8988T (cell line): Measurements from ENCODE around the gene KLF7.

ENCODE experiments used
- DNase-seq: peaks from one replicate; pipeline ENCODE4 v3.0.0; 2011

The KLF7 gene

GRCh38 chr2:207166349-207167098, 776 bp upstream of the KLF7 start:
- DNase-seq: peak; percentile 37

- DNase-seq: peak; percentile 91
Measured at GRCh38 chr2:207166039-207166348, 246 bp upstream of the KLF7 start.

GRCh38 chr2:207164006-207164831, 1.5 kb downstream of the KLF7 start:
- DNase-seq: no peak

DNA sequence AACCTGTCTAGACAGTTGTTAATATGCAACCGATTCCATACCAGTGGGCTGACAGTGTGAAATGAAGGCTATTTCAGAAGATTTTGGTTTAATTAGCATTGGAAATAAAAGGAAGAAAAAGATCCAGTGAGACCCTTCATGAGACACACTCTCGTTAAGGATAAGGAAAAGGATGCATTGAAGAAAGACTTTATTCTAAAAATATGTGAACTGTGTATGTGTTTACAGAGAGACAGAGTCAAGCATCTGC, 2.1 kb downstream of the KLF7 start:
- DNase-seq: no peak

- no peak for DNase-seq
Measured at GRCh38 chr2:207163053-207163755, 2.5 kb downstream of the KLF7 start.

DNA sequence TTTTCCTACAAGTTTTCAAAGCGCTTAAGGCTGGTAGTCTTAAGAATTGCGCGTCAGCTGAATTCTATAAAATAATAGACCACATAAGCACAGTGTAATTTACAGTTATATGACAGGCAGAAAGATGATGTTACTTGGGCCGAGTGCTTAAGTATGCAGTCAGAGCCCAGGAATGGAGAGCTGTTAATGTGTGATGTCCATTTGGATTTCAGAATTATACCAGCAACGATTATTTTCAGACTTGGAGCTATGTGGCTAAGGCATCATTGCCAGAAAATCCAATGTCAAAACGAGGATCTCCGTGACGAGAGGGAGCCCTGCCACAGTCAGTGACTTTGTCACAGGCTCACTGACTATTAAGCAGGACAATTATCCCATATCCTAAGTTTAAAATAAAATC, 3.4 kb downstream of the KLF7 start:
- DNase-seq: no peak

- DNase-seq: no peak
Measured at GRCh38 chr2:207161247-207162123, 4.3 kb downstream of the KLF7 start.

DNA sequence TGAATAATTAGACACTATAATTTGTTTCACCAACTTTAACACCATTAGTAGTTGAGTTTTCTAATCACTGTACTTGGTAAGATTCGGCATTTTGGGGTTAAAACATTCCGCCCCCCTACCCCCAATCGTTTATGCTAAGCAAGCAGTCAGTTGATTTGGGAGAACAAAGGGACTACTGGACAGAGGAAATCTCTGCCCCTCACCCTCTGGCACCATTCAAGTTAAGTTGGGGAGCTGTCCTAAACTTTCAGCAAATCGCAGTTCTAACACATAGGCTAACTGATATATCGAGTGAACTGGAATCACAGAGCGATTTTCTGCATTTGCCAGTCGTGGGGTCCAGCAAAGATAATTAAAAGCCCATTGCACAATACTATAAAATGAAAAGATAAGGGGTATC, 5.6 kb downstream of the KLF7 start:
- DNase-seq: no peak

DNA sequence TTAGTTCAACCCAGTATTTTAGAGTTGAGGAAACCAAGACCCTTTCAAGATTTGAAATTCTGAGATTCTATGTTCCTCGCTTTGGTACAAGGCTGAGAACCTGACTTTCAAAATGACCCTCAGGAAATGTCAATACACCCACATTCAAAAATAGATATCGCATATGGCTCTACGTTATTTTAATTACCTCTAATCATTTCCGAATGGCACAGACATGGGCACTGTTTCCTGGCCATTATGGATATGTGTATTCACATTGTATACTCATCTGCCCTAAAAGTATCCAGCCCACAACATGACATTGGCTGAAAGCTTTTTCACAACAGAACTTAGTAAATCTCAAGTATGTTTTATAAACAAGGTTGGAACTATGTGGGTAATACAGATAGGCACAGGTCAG, 6.7 kb downstream of the KLF7 start:
- no peak for DNase-seq

DNA sequence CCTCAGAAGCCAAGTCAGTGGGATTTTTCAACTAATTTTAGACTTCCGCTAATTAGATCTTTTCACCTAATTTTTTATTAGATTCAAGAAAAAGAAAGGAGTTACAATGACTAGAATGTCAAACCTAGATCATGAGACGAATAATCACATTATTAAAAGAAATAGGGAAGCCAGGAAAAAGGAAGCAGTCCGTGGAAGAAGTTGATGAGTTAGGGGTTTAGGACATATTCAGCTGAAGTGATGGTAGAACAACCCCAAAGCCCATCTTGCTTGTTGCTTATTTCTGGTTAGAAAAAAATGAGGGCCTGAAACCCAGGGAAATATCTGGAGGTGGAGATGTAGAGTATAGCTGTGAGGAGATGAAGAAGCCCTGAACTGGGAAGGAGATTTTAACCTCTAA, 8.0 kb downstream of the KLF7 start:
- no peak for DNase-seq

GRCh38 chr2:207157162-207157481, 8.6 kb downstream of the KLF7 start:
- no peak for DNase-seq

DNA sequence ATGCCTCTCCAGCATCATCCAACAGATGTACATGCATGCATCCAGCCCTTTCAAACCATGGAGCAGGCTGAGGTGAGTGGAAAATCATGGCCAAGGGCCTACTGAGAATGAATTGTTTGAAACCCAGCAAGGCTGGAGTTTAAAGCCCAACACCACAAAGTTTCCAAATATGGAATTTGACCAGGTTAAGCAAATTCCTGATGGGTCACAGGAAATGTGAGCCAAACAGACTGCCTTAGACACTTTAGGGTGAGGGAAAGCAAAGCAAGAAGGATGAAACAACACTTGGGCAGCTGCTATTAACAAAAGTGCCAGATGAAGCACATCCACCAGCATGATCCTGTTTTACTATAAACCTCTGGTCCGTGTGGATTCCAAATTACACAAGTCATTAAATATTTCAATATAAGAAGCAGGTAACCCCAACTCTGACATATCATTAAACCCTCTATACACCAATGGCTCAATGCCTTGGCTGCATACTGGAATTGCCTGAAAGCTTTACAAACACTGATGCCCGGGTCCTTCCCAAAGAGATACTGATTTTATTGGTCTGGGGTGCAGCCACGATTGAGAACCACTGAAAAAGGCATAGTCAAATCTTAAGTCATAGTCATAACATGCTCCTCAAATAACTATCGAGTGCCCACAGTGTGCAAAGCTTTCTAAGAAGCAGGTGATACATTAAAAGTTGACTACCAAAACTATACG, 9.1 kb downstream of the KLF7 start:
- no peak for DNase-seq

- DNase-seq: no peak
Measured at GRCh38 chr2:207155516-207156444, 10.0 kb downstream of the KLF7 start.

- no peak for DNase-seq
Measured at GRCh38 chr2:207154556-207155510, 10.9 kb downstream of the KLF7 start.

DNA sequence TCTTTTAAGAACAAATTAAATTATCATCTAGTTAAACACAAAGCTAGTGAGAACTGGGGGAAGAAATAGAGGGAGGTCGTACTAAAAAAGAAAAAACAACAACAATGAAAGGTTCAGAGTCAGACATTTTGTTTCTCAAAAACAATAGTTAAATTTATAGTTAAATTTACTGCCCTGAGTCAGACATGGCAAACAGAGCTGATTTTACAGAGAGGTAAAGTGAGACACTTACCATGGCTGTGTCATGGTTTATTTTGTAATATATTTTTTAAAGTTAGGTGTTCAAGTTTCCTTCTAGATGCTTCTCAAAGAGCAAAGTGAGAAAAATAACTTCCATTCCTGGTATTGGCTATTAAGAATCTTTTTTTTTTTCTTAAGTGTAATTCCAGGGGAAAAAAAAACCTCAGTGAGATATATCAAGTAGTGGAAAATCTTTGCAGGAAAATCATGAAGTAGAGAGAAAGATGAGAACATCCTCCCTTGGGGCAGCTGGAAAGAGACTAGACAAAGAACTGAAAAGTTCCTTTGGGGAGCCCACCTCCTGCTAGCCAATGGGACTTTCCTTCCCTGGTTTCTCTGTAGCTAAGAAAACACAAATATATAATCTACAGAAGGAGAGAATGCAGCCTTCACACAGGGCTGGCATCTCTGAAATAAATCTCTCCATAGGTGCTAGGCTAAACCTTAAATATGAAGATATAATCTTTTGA, 12.3 kb downstream of the KLF7 start:
- DNase-seq: no peak

DNA sequence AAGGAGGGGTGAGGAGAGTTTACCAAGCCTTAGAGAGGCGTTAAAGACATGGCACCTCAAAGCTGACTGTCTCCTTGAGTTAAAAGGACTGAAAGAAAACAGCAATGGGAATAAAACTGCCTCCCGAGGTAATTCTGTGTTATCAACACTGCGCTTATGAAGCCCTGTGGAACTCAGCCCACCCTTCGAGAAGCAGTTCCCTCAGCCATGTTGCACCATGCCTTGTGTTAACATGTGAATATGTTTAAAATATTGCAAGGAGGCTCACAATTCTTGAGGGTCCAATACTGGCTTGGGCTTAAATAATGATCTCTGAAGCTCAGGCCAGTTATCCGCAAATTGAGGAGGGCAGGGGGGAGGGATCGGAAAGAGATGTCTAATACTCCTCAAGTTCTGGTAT, 14.7 kb downstream of the KLF7 start:
- no peak for DNase-seq

DNA sequence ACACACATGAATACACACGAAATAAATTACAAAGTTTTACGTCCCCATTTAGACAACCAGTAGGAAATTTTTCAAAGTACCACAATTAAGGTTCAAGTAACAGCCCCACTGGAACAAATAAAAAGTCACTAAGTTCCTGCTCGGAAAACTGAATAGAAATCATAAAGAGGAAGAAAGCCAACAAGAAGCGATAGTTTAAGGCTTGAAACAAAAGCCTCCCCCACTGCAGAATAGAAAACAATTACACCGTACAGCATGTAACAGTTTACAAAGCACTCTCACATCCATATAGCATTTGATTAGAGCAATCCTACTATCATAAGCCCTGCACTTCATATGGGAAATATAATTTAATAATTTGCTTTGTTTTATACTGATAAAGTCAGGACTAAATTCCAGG, 15.5 kb downstream of the KLF7 start:
- DNase-seq: no peak

DNA sequence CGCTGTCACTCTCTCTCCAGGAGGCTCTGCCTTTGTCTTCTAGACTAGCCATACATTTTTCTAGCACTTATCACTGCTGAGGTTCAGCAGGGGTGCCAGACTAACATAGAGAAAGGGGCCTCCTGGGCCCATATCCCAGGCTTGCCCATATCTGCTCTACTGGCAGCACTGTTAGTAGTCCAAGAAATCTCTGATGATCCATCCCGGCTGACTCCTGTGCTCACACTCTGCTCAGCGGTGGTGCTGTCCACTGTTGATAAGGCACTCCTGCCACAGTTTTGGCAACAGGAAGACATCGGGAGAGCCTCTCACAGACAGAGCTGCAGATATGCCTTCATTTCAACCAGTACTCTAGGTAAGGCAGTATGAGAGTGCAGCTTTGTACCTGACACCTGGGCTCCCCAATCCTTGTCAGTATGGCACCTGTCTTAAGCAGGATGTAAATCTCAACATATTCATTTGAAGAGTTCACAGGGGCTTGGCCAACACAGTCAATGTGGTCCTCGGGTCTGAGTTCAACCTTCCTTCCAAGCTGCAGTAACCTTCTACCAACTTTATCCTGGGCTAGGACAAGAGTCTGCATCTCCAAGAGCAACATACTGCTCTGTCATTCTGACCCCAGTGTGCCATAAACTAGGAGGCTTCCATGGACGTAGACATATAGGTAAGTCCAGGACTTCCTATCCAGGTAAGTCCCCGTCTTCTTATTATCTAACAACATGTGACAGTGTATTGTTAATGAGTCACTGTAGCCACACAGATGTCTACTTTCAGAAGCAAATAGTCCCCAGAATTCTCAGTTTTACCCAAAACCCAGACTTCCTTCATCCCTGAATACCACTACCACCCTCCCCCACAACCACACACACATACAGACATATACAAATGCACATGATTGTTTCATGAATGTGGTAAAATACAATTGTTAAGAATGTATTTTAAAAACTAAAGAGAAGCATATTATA, 16.2 kb downstream of the KLF7 start:
- no peak for DNase-seq

GRCh38 chr2:207148020-207148419, 17.7 kb downstream of the KLF7 start:
- DNase-seq: no peak
